ENCODE measurements around the gene PRIMPOL.
"Not testable (repeated sequence)": the region's sequence is repeated elsewhere in the genome, so short reads cannot be mapped to it uniquely, and the experiment has no call there.

The PRIMPOL gene

GRCh38 chr4:184649026-184649970 is at the start of gene PRIMPOL, which contains the start of gene CASP3:
Gene PRIMPOL (plus strand): TSS chr4:184649738. CDS start chr4:184657141, 7,403 bp downstream.
Gene CASP3 (minus strand): TSS chr4:184649447. CDS start chr4:184638453, 10,994 bp downstream.
- peak; percentile 92 for DNase-seq (ENCODE audit: low read depth)

- not testable (repeated sequence) for DNase-seq (ENCODE audit: low read depth)
Observed at GRCh38 chr4:184600982-184601381, 48.6 kb upstream of the PRIMPOL start.

GRCh38 chr4:184602857-184603256 is 46.7 kb upstream of the PRIMPOL start:
- not testable (repeated sequence) for DNase-seq (ENCODE audit: low read depth)

GRCh38 chr4:184607429-184607828 is 42.1 kb upstream of the PRIMPOL start:
- DNase-seq (ENCODE audit: low read depth): not testable (repeated sequence)

GRCh38 chr4:184612074-184612473 is 37.5 kb upstream of the PRIMPOL start:
- DNase-seq (ENCODE audit: low read depth): no peak

GRCh38 chr4:184613405-184613804 is 36.1 kb upstream of the PRIMPOL start:
- no peak for DNase-seq (ENCODE audit: low read depth)

GRCh38 chr4:184614509-184614908 is 35.0 kb upstream of the PRIMPOL start:
- no peak for DNase-seq (ENCODE audit: low read depth)

- DNase-seq (ENCODE audit: low read depth): not testable (repeated sequence)
Observed at GRCh38 chr4:184616168-184616567, 33.4 kb upstream of the PRIMPOL start.

GRCh38 chr4:184616633-184617551 is 32.6 kb upstream of the PRIMPOL start:
- no peak for DNase-seq (ENCODE audit: low read depth)

- DNase-seq (ENCODE audit: low read depth): no peak
Observed at GRCh38 chr4:184617600-184618196, 31.8 kb upstream of the PRIMPOL start.

GRCh38 chr4:184620212-184620867 is 29.2 kb upstream of the PRIMPOL start:
- DNase-seq (ENCODE audit: low read depth): no peak

GRCh38 chr4:184621518-184621917 is 28.0 kb upstream of the PRIMPOL start:
- DNase-seq (ENCODE audit: low read depth): no peak

- not testable (repeated sequence) for DNase-seq (ENCODE audit: low read depth)
Observed at GRCh38 chr4:184624504-184624903, 25.0 kb upstream of the PRIMPOL start.

GRCh38 chr4:184624972-184625554 is 24.5 kb upstream of the PRIMPOL start:
- DNase-seq (ENCODE audit: low read depth): no peak

- DNase-seq (ENCODE audit: low read depth): not testable (repeated sequence)
Observed at GRCh38 chr4:184625783-184626596, 23.5 kb upstream of the PRIMPOL start.

- no peak for DNase-seq (ENCODE audit: low read depth)
Observed at GRCh38 chr4:184628103-184628502, 21.4 kb upstream of the PRIMPOL start.

GRCh38 chr4:184632842-184633241 is 16.7 kb upstream of the PRIMPOL start:
- no peak for DNase-seq (ENCODE audit: low read depth)

- no peak for DNase-seq (ENCODE audit: low read depth)
Observed at GRCh38 chr4:184635381-184635780, 14.2 kb upstream of the PRIMPOL start.

- DNase-seq (ENCODE audit: low read depth): no peak
Observed at GRCh38 chr4:184636144-184636543, 13.4 kb upstream of the PRIMPOL start.

- no peak for DNase-seq (ENCODE audit: low read depth)
Observed at GRCh38 chr4:184636897-184637296, 12.6 kb upstream of the PRIMPOL start.
